ENCODE results near the gene SPR.
"Not testable (repeated sequence)": the region's sequence is repeated elsewhere in the genome, so short reads cannot be mapped to it uniquely, and the experiment has no call there.

GRCh38 chr2:72907369-72907768 is 20.2 kb downstream of the SPR start:
- not testable (repeated sequence) for TF ChIP-seq CTCF (tag by site-specific recombination; IDR thresholded peaks at IDR 0.05); PRDM4 (tag by site-specific recombination; IDR thresholded peaks at IDR 0.05); TCF7L2 (IDR thresholded peaks at IDR 0.05; ENCODE audit: borderline replicate concordance, low read depth, low read length); ZBTB8A (tag by site-specific recombination; IDR thresholded peaks at IDR 0.05); PRDM1 (tag by site-specific recombination; IDR thresholded peaks at IDR 0.05); ZBTB21 (tag by site-specific recombination; IDR thresholded peaks at IDR 0.05); ZNF157 (tag by site-specific recombination; IDR thresholded peaks at IDR 0.05); ZNF350 (tag by site-specific recombination; IDR thresholded peaks at IDR 0.05); ZNF274 (IDR thresholded peaks at IDR 0.05; ENCODE audit: low read length); ZNF274 (tag by site-specific recombination; IDR thresholded peaks at IDR 0.05; ENCODE audit: borderline replicate concordance); ZNF639 (tag by site-specific recombination; IDR thresholded peaks at IDR 0.05); PATZ1 (tag by site-specific recombination; IDR thresholded peaks at IDR 0.05); REST (tag by site-specific recombination; IDR thresholded peaks at IDR 0.05)

Measured in HEK293 (cell line).